K562 (cell line): ENCODE data around the gene NR6A1. TPM values are rescaled to one million over a fixed set of nuclear protein-coding genes. Genes with fewer than 3 reads are reported as not detected.
A peak's percentile ranks its signal among the peaks of the same experiment; 100 is the strongest.

Source experiments
- ATAC-seq: fragments of 200-7000 bp; cut with Tn5 transposase; 3 replicates; pipeline ENCODE4 v1.9.1; 2020; ENCODE audit warnings: moderate library complexity
- BruUV-seq: library from RNA; stranded (reverse); fragments of 400-500 nt; replicated peaks from 2 replicates; lab custom pipeline; 2021; lab: Mats Ljungman, UMichigan
- CTCF ChIA-PET: fragments of 300-600 bp; formaldehyde crosslinking; extraction: SDS; loops from one replicate; lab custom pipeline; 2021; ENCODE audit warnings: low intra/inter-chr PET ratio; lab: Yijun Ruan, JAX
- POLR2A ChIA-PET: fragments of 300-600, 350-650 bp; sonication (Branson Sonifier 250); formaldehyde crosslinking; extraction: SDS; loops from one replicate; lab custom pipeline; 2021; ENCODE audit warnings: antibody characterized with exemption, inconsistent platforms; lab: Yijun Ruan, JAX
- DNase-seq, 4 experiments: peaks; one replicate each; pipeline versions ENCODE4 v3.0.0 to v3.0.0-alpha.2; 2011 to 2018; ENCODE audit warnings: low spot score in 3 of 4, mixed read lengths in 3 of 4; ENCODE audit errors: extremely low read depth in 1 of 4
- FAIRE-seq: peaks from 2 replicates; lab custom pipeline; 2011; peaks lifted over from hg19 to GRCh38; lab: Jason Lieb, UNC
- H2AFZ ChIP-seq: 2 replicates; pipeline ENCODE4 v1.6.0; 2011; ENCODE audit warnings: low read depth, low read length, control low read depth, inconsistent platforms
- H3K27ac ChIP-seq: fragments of 200-600 bp; 3 replicates; pipeline ENCODE4 v1.8.0; 2011; ENCODE audit warnings: low read depth, mild to moderate bottlenecking, control low read depth, inconsistent platforms, low read length, moderate library complexity, mixed read lengths; ENCODE audit errors: extremely low read depth
- H3K27me3 ChIP-seq, 2 experiments: fragments of 300-600 bp in 1 of 2; 2 replicates in 1 of 2; 3 replicates in 1 of 2; pipeline versions ENCODE4 v1.6.0 to v1.8.0; 2011; ENCODE audit warnings: inconsistent platforms in 2 of 2, low read length in 2 of 2, mild to moderate bottlenecking in 1 of 2, mixed read lengths in 1 of 2, moderate library complexity in 1 of 2; ENCODE audit not compliant: control insufficient read depth in 2 of 2, insufficient read depth in 2 of 2
- H3K36me3 ChIP-seq: fragments of 300-600 bp; 3 replicates; pipeline ENCODE4 v1.8.0; 2011; ENCODE audit warnings: mild to moderate bottlenecking, low read length, inconsistent platforms; ENCODE audit not compliant: control insufficient read depth, insufficient read depth
- H3K4me1 ChIP-seq, 2 experiments: fragments of 200-600 bp in 1 of 2; replicated peaks in 1 of 2; 2 replicates in 1 of 2; 3 replicates in 1 of 2; pipeline versions ENCODE4 v1.5.1 to v1.8.0; 2011; ENCODE audit warnings: inconsistent platforms in 2 of 2, low read length in 2 of 2, mild to moderate bottlenecking in 1 of 2, mixed read lengths in 1 of 2, moderate library complexity in 1 of 2; ENCODE audit not compliant: control insufficient read depth in 2 of 2, insufficient read depth in 2 of 2
- H3K4me2 ChIP-seq: 2 replicates; pipeline ENCODE4 v1.6.1; 2011; ENCODE audit warnings: low read length, control low read depth, inconsistent platforms, mixed read lengths; ENCODE audit not compliant: insufficient read depth
- H3K4me3 ChIP-seq: fragments of 200-600 bp; sonication (generic), shearing (Covaris generic); 2 replicates; pipeline ENCODE4 v1.5.1; 2016; ENCODE audit warnings: control low read depth, inconsistent platforms
- H3K79me2 ChIP-seq: fragments of 200-600 bp; 3 replicates; pipeline ENCODE4 v1.8.0; 2011; ENCODE audit warnings: low read length, inconsistent platforms; ENCODE audit not compliant: control insufficient read depth, insufficient read depth
- H3K9ac ChIP-seq, 2 experiments: 2 replicates each; pipeline versions ENCODE4 v1.6.0 to v1.6.1; 2011; ENCODE audit warnings: low read depth in 2 of 2, low read length in 2 of 2, control low read depth in 1 of 2, inconsistent platforms in 1 of 2, mild to moderate bottlenecking in 1 of 2, mixed read lengths in 1 of 2; ENCODE audit not compliant: insufficient read depth in 1 of 2
- H3K9me1 ChIP-seq: one replicate; pipeline ENCODE4 v1.6.0; 2011; ENCODE audit warnings: inconsistent platforms, mild to moderate bottlenecking, low read length, moderate library complexity; ENCODE audit not compliant: control insufficient read depth, insufficient read depth
- H3K9me3 ChIP-seq: replicated peaks from 2 replicates; pipeline ENCODE4 v1.5.1; 2011; ENCODE audit warnings: low read depth, low read length, inconsistent platforms; ENCODE audit not compliant: control insufficient read depth, insufficient read depth
- H4K20me1 ChIP-seq: replicated peaks from 2 replicates; pipeline ENCODE4 v1.6.1; 2011; ENCODE audit warnings: low read length, inconsistent platforms, mixed read lengths; ENCODE audit not compliant: control insufficient read depth, insufficient read depth
- HMBOX1 ChIP-seq: sonication (generic); IDR thresholded peaks from 2 replicates; pipeline ENCODE4 v1.6.1; 2016
- MYNN ChIP-seq, 2 experiments: sonication (generic); formaldehyde crosslinking in 1 of 2; IDR thresholded peaks; 2 replicates each; pipeline versions ENCODE4 v1.5.0 to v1.6.1; 2016 to 2020; ENCODE audit warnings: antibody characterized with exemption in 1 of 2, missing genetic modification reagents in 1 of 2
- NR2F6 ChIP-seq: fragments of 450-650 bp; formaldehyde crosslinking; IDR thresholded peaks from 2 replicates; pipeline ENCODE4 v1.4.0; 2020; ENCODE audit warnings: mild to moderate bottlenecking
- PHB ChIP-seq: fragments of 250-450 bp; sonication (Bioruptor Pico); IDR thresholded peaks from 2 replicates; pipeline ENCODE4 v1.5.0; 2021
- SRF ChIP-seq, 2 experiments: fragments of 250-450, 450-650 bp in 1 of 2; sonication (Bioruptor Pico) in 1 of 2; sonication (generic) in 1 of 2; formaldehyde crosslinking; IDR thresholded peaks; 2 replicates each; pipeline versions ENCODE4 v1.5.0 to v1.5.1; 2020 to 2022; ENCODE audit warnings: mild to moderate bottlenecking in 1 of 2, missing genetic modification reagents in 1 of 2
- WGBS: fragments of 100-300 bp; shearing (Covaris generic); methylation state at CpG from one replicate; pipeline ENCODE4 v1.1.6; 2016; ENCODE audit warnings: low coverage, mixed read lengths; ENCODE audit not compliant: insufficient coverage; ENCODE audit errors: missing lambda C conversion rate; 5-methylcytosine and 5-hydroxymethylcytosine counted together
- in situ Hi-C: fragments of 300-500 bp; cut with MboI; formaldehyde crosslinking; loops from 4 replicates; pipeline ENCODE4 v1.15.0; 2018; ENCODE audit warnings: inconsistent platforms, mixed read lengths
- intact Hi-C: fragments of 100-400 bp; cut with micrococcal nuclease; formaldehyde crosslinking; loops from 2 replicates; pipeline ENCODE4 v1.14.2; 2022
- polyA plus RNA-seq, 8 experiments: library from polyadenylated mRNA; depleted of rRNA in 4 of 8; stranded (reverse) in 5 of 8; unstranded in 3 of 8; fragments of >200 nt; fragmentation: Nextera tagmentation in 2 of 8; fragmentation: Illumina TruSeq in 1 of 8; extraction: Ambion mirVana in 2 of 8; extraction: Trizol in 1 of 8; gene quantifications; 2 replicates each; pipeline versions ENCODE4 v1.2.1 to v1.2.3, GENCODE V29; 2011 to 2014; ENCODE audit warnings: inconsistent platforms in 1 of 8, missing spikeins in 1 of 8
- total RNA-seq, 7 experiments: library from RNA; depleted of rRNA in 6 of 7; stranded (reverse); fragments of >200 nt in 6 of 7; fragmentation: Illumina TruSeq in 2 of 7; extraction: Trizol in 2 of 7; gene quantifications; 2 replicates each; pipeline versions ENCODE4 v1.2.1 to v1.2.3, GENCODE V29; 2011 to 2021; ENCODE audit warnings: low replicate concordance in 1 of 7

Gene NR6A1
- total and polyA plus RNA-seq, 9 of the 15 experiments (the other 6 are each of a cell fraction or from before 2014, with no cell fraction given) = 9.7 to 55.4 (median 28.3) TPM

DNA sequence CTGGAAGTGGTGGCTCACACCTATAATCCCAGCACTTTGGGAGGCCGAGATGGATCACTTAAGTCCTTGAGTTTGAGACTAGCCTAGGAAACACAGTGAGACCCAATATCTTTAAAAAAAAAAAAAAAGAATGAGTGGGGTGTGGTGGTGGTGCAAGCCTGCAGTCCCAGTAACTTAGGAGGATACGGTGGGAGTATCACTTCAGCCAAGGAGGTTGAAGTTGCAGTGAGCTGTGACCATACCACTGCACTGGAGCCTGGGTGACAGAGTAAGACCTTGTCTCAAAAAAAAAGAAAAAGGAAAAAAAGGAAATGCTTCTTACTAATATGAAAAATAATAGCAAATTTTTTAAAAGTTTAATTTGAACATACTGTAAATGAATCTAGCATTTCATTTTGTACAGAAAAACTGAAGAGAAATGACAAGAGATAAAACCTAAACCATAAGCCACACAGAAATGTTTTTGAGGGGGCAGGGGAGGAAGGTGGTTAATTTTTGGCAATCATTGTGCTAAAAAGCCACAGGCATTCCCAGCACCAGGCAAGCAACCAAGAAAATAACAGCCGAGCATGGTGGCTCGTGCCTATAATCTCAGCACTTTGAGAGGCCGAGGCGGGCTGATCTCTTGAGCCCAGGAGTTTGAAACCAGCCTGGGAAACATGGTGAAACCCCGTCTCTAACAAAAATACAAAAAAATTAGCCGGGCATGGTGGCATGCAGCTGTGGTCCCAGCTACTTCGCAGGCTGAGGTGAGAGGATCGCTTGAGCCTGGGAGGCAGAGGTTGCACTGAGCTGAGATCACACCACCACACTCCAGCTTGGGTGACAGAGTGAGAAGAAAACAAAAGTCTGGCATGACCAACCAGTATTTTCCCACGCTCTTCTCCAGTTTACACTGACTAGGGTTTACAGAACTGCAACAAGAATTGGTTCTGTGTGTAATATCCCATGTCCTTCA lies 149.5 kb downstream of the NR6A1 start:
- no peak for FAIRE-seq
- Histone ChIP-seq H4K20me1 (peaks cover 8% of the 10 kb centered on the region; the same call in 1 of the 2 replicates), H3K4me2 (no peak overlapping the region), H3K4me3 (no peak overlapping the region), H3K79me2 (peaks cover 13% of the 10 kb centered on the region; the same call in 2 of the 3 replicates), H3K9me3 (no peaks in the 10 kb centered on the region), H3K36me3 (no peaks in the 10 kb centered on the region), H2AFZ (no peak overlapping the region), H3K9ac (no peak overlapping the region), H3K4me1 (no peaks in the 10 kb centered on the region; a peak in 4 of 5 replicates), H3K9me1 (no peaks in the 10 kb centered on the region), H3K27me3 (no peaks in the 10 kb centered on the region), H3K27ac (no peak overlapping the region)
- no peak for DNase-seq
- intact Hi-C loops = no loop called here
- no peak for TF ChIP-seq PHB
- no peak for TF ChIP-seq SRF (CRISPR knock-in tag; IDR thresholded peaks at IDR 0.05)
- TF ChIP-seq MYNN (IDR thresholded peaks at IDR 0.05) = 0 out of 2 replicates have a peak, but pooled peaks have one; percentile 19
- TF ChIP-seq MYNN (CRISPR knock-in tag; IDR thresholded peaks at IDR 0.05) = no peak
- TF ChIP-seq HMBOX1 = 0 out of 2 replicates have a peak, but pooled peaks have one; percentile 41
- no peak for TF ChIP-seq NR2F6 (CRISPR knock-in tag)
- ChIA-PET CTCF (interaction anchor here (9.4 kb wide), 1 partner anchor 90 kb away, joined by 147 read pairs; no protein-coding TSS in a partner anchor), POLR2A (interaction anchor here (1.3 to 3.0 kb wide), 2 partner anchors 10 to 11 kb away, joined by 3 to 11 read pairs; no protein-coding TSS in a partner anchor)
- no TSS peak for BruUV-seq
- peak; percentile 29; the same call in 2 of the 3 replicates for ATAC-seq
- 63% methylated on average over 11 of the region's 11 CpGs for WGBS
- in situ Hi-C loops = loop anchor here (5.0 kb wide), 1 partner anchor 221 kb away; no protein-coding TSS in a partner anchor
